ENCODE results near the gene PLCH2. TPM values are rescaled to one million over a fixed set of nuclear protein-coding genes. Genes with fewer than 3 reads are reported as not detected.

Gene PLCH2
- total and polyA plus RNA-seq, 2 donors (not counting 3 experiments of a cell fraction or from before 2014, with no cell fraction given): 0.19 to 0.31 TPM

GRCh38 chr1:2542246-2542915, 66.3 kb downstream of the PLCH2 start:
- Histone ChIP-seq H4K20me1 (replicated peaks; ENCODE audit: control insufficient read depth, extremely low read depth, insufficient read depth, low read length) (no peaks in the 10 kb centered on the region), H3K27ac (ENCODE audit: insufficient read depth, low read depth, low read length) (no peak overlapping the region), H3K4me1 (ENCODE audit: control insufficient read depth, extremely low read depth, insufficient read depth, low read length) (peaks cover 13% of the 10 kb centered on the region), H3K9ac (replicated peaks; ENCODE audit: extremely low read depth, insufficient read depth, low read length) (no peak overlapping the region), H3K4me3 (replicated peaks in 1 of 3; ENCODE audit: insufficient read depth in 1 of 3, low read depth in 1 of 3, low read length in 3 of 3) (no peak overlapping the region), H3K9me1 (replicated peaks; ENCODE audit: control insufficient read depth, extremely low read depth, insufficient read depth, low read length) (no peaks in the 10 kb centered on the region), H3K9me3 (replicated peaks; ENCODE audit: control insufficient read depth, insufficient read depth, low read length) (no peaks in the 10 kb centered on the region), H2AFZ (ENCODE audit: low read depth, low read length) (no peak overlapping the region), H3K4me2 (ENCODE audit: insufficient read depth, low read length) (no peak overlapping the region), H3K27me3 (ENCODE audit: control insufficient read depth in 2 of 2, insufficient read depth in 2 of 2, low read length in 2 of 2) (peaks cover 0 to 1% of the 10 kb centered on the region in 2 experiments), H3K36me3 (ENCODE audit: control insufficient read depth in 2 of 2, extremely low read depth in 1 of 2, insufficient read depth in 2 of 2, low read length in 2 of 2) (no peaks in the 10 kb centered on the region), H3K79me2 (ENCODE audit: control insufficient read depth, insufficient read depth, low read length) (no peaks in the 10 kb centered on the region)
- CTCF ChIA-PET: interaction anchor here (1.4 kb wide), 1 partner anchor 9 kb away, joined by 5 read pairs; no protein-coding TSS in a partner anchor
- BruUV-seq (replicated peaks): no TSS peak
- no peak for TF ChIP-seq MAX (IDR thresholded peaks at IDR 0.05; ENCODE audit: insufficient read depth, insufficient read length)
- TF ChIP-seq JUN (IDR thresholded peaks at IDR 0.05; ENCODE audit: borderline replicate concordance, insufficient read depth, insufficient read length, low read depth): no peak
- no peak for TF ChIP-seq POLR2A (IDR thresholded peaks at IDR 0.05; ENCODE audit: low read depth, low read length)
- no peak for TF ChIP-seq GATA2 (IDR thresholded peaks at IDR 0.05; ENCODE audit: insufficient read depth, insufficient read length, low read depth, low read length)
- TF ChIP-seq FOS (IDR thresholded peaks at IDR 0.05; ENCODE audit: borderline replicate concordance, insufficient read depth, low read length): no peak
- no peak for TF ChIP-seq EZH2 (IDR thresholded peaks at IDR 0.05; ENCODE audit: borderline replicate concordance, low read depth, low read length, severe bottlenecking)
- no peak for TF ChIP-seq MYC (IDR thresholded peaks at IDR 0.05; ENCODE audit: low read depth, low read length)
- TF ChIP-seq CTCF (IDR thresholded peaks at IDR 0.05; ENCODE audit: extremely low read depth in 1 of 2, insufficient read depth in 1 of 2, low read depth in 1 of 2, low read length in 2 of 2): no peak
- TF ChIP-seq POLR2AphosphoS5 (IDR thresholded peaks at IDR 0.05; ENCODE audit: insufficient read depth, low read depth, low read length): no peak
- dilution Hi-C loops (cut with MboI; ENCODE audit: extremely low pct_ligation_motif_present, low sequenced_read_pairs) (no loop called here), intact Hi-C loops (cut with micrococcal nuclease) (no loop called here)
- DNase-seq (ENCODE audit: low read depth, low spot score) (no peak), FAIRE-seq (no peak)
- POLR2A ChIA-PET: no interaction called here

All from endothelial cell of umbilical vein (primary cell).